SHP77 treated with DMSO at 0.1 percent for 48 hours (cell line): ENCODE data around the gene LRCH1.
A peak's percentile ranks its signal among the peaks of the same experiment; 100 is the strongest.

Source experiments
- DNase-seq: peaks from one replicate; lab custom pipeline; 2025; lab: John Stamatoyannopoulos, UW

Gene LRCH1

DNA sequence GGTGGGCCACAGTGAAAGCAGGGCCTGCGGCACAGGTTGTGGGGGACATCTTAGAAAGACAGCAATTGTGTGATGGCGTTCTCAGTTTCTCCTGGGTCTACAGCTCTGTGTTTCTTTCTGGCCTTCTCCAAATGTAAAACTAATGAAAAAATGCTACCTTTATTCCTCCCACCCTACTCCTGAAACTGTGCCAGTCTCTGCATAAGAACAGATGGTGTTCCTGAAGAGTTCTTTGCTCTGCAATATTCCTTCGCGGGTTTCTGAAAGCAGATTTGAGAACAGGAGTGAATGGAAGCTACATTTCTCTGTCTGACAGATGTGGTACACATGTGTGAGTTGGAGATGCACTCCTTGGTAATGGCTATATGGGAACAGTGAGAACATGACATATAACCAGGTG, 18.0 kb upstream of the LRCH1 start:
- no peak for DNase-seq

DNA sequence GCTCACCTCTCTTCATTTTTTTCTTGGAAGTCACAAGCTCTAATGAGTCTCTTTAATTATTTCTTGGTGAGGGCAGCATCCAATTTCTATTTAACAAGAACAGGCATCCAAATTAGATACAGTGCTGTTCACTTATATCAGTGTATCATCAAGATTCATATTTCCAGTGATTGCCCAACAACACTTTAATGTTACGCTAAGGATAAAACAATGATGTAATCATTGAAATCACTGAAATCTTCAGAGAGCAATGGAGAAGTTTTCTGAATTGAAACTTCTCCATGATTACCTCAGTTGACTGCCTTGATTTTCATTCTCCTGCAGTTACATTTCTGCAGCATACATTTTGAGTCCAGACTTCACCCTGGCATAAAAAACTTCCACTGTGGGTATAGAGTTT, 17.1 kb upstream of the LRCH1 start:
- DNase-seq, result no peak

DNA sequence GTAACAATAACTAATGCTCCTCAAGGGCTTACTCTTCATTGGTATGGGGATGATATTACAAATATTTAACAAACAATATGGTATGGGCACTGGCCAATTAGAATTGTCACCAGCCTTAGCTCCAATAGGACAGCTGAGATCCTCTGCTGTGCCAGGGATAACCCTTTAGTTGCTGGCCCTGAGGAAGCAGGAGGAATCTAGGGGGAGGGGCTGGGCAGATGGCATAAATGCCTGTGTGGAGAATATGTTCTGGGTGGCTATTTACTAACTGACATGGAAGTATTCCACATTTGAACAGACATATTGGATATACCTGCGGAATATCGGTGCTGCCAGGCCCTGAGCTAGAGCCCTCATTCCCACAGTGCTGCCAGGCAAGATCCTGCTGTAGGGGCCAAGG, 16.6 kb upstream of the LRCH1 start:
- no peak for DNase-seq

DNA sequence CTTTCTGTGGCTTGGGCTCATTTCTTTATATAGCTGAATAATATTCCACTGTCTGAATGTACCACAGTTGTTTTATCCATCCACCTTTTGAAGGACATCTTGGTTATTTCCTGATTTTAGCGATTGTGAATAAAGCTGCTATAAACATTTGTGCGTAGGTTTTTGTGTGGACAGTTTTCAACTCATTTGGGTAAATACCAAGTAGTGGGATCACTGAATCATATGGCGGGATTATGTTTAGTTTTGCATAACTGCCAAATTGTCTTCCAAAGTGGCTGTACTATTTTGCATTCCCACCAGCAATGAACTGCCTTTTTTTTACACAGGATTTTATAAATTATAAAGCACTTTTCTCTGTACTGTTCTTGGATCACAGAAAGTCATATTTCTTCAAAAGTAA, 13.7 kb upstream of the LRCH1 start:
- no peak for DNase-seq

DNA sequence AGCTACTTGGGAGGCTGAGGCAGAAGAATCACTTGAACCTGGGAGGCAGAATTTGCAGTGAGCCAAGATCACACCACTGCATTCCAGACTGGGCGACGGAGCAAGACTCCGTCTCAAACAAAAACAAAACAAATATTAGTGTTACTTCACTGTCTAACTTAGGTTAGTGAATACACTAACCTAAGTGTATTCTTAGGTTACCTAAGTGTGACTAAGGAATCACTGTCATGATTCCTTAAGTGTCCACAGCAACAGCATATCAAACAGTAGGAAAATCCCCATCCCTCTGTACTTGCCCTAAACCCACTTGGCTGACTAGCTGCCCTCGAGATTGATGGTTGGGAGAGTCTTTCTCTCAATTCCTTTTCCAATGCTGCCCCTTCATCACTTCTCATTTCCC, 11.8 kb upstream of the LRCH1 start:
- no peak for DNase-seq

DNA sequence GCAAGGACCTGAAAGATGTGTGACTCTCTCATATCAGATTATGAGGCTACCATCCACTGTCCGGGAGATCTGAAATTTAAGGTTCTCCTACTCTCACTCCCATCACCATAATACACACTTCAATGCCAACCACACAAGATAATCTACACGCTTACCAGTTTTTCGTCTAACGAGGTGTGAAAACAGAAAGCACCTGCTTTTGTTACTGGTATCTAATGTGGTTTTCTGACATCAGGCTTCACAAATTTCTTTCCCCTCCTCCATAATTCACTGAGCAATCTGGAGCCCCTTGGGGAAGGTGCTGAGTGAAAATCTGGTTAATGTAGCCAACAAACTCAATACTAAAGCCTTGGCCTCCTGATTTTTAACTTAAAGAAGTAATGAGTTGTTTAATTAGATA, 10.1 kb upstream of the LRCH1 start:
- DNase-seq, result no peak

DNA sequence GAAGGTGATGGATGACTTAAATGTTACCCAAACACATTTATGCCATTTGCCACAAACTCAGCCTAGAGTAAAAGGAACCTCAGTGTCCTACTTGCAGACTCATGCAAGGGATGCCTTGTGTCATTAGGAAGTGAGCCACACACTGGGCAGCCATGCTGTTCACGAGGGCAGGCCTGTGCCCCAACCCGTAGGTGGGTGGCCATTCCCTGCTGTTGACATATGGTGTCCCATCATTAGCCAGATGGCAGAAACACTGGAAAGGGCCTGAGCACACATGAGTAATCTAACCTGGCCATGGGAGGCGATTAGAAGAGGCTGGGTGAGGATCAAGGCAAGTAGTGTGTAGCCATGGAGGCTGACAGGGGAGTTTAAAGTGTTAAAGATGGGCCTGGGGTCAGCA, 9.7 kb upstream of the LRCH1 start:
- DNase-seq, result no peak

DNA sequence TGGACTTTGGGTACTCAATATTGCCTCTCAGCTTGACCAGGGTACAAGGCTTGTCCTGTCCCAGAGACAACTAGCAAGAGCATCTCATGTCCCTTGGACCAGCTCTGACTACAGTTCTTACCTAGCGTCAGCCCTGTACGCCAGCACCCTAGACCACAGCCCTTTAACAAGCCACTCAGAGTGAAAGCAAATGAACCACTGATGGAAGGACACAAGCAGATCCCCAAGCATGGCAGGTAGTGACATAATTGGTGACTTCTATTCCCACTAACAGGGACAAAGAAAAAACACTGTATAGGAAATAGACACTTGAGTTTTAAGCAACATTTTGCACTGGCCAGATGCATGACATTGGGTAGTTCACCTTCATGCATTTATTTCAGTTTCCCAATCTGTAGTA, 8.8 kb upstream of the LRCH1 start:
- no peak for DNase-seq

DNA sequence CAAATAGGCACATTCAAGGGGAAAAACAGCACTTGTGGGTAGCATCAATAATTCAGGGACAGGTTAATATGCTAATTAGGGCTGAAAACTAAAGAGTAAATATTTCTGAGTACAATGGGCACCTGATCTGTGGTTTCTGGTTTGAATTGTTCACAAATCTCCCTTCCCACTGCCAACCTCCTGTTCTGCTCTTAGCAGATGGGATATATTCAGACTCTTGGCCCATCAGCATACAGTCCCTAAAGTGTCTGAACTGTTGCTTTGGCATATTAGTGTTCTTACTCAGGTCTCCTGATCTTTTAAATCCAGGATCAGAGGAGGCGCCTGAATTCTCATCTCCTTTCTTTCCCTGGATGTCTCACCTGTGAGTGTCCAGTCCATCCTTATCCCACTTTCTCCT, 8.2 kb upstream of the LRCH1 start:
- DNase-seq, result no peak

DNA sequence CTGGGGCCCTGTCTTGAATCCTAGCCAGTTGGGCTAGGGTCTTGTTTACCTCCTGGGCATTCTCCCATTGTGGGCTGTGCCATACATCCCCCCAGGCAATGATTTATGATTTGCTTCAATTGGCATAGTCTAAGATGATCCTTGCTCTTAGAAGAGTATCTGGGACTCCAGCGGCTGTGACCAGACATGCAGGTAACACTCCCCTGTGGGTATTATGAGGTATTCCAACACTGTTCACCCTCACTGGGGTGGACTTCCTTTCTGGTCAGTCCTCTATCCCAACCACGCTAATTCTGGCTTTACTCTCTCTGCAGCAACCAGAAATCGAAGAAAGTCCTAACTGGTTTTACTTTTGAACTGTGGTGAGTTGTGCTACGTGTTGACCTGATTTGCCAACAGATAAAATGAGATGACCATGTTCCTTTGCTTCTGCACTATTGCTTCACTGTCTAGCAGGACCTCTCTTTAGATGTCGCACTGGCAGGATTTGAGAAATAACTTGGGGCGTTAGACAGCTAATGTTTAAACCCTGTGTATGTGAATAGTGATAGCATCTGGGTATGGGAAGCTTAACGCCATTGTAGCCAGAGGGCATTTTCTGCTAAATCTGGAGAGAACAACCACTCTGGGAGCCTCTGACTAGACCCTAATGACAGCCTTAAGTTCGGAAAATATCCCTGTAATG, 6.7 kb upstream of the LRCH1 start:
- DNase-seq, result no peak

DNA sequence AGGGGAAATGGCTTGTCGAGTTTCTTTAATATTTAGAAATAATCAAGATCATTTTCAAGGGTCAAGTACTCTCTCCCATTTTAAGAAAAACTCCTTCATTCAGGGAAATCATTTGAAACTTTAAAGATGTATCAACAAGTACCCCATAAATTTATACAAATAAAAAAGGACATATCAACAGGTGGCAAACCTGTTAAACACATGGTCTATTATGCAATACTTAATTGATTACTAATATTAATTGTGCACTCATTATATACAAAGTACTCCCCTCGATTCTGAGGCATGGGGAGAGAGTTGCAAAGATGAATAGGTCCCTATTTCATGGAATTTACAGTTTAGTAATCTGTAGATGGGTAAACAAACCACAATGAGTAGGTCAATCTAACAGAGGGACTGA, 2.1 kb upstream of the LRCH1 start:
- no peak for DNase-seq

DNA sequence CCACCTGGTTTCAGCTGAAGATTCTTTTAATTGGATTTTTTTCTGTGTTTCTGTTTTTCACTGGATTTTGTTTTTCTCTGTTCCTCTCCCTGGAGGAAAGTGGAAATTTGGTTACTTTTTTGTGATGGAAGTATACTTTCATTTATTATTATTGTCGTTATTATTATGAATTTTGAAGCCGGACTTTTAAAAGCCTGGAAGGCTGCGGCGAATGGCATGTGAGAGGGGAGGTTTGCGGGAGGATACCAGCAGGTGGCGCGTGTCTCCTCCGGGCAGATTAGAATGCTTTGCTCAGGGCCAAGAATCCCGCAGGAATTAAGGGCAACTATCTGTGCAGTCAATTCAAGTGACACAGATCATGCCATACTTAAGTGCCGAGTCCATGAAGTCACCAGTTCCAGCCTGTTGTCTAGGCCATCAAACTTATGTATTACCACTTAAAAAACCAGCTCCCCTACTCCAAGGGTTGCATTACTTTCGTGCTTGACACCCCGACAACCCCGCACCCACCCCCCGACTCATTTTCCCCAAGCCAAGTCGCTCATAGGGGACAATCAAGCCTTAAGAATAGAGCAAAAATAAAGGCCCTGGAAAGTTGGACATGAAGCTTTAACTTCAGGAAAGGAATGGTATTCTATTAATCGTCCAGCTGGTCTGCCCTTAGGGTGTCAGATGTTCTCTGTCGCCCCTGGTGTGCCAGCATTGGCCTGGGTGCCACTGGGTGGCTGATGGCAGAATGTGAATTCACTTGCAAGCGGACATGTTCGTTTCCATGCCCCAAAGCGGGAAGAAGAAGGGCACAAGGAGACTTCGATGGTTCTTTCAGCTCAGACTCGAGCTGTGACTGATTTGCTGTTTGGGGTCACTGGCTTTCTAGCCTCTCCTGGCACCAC, 1.3 kb upstream of the LRCH1 start:
- DNase-seq, result peak; percentile 27

DNA sequence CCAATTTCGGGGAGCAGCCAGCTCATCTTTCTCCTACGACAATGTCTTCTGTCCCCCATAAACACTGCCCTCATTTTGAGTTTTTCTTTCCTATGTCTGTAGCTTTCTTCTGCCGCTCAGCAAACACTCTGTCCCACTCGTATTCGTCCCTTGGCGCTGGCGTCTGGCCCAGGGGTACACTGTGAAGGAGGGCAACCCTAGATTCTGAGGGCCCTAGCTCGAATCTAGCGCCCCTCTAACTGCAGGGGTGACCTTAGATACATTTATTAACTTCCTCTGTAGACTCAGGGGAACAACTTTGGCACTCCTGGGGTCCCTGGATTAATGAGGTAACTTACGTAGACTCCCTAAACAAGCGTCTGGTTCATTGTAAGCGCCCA, 677 bp upstream of the LRCH1 start:
- DNase-seq, result no peak

DNA sequence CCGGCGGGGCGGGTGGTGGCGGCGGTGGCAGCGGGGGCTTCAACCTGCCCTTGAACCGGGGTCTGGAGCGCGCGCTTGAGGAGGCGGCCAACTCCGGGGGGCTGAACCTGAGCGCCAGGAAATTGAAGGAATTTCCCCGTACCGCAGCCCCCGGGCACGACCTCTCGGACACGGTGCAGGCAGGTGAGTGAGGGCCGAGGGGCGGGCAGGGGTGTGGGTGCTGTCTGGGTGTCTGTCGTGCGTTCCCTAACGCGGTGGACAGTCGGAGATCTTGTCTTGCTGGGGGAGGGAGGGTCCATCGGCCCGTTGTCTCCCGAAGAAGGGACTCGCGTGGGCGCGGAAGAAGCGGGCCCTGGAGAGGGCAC, 533 bp downstream of the LRCH1 start:
- DNase-seq, result no peak

DNA sequence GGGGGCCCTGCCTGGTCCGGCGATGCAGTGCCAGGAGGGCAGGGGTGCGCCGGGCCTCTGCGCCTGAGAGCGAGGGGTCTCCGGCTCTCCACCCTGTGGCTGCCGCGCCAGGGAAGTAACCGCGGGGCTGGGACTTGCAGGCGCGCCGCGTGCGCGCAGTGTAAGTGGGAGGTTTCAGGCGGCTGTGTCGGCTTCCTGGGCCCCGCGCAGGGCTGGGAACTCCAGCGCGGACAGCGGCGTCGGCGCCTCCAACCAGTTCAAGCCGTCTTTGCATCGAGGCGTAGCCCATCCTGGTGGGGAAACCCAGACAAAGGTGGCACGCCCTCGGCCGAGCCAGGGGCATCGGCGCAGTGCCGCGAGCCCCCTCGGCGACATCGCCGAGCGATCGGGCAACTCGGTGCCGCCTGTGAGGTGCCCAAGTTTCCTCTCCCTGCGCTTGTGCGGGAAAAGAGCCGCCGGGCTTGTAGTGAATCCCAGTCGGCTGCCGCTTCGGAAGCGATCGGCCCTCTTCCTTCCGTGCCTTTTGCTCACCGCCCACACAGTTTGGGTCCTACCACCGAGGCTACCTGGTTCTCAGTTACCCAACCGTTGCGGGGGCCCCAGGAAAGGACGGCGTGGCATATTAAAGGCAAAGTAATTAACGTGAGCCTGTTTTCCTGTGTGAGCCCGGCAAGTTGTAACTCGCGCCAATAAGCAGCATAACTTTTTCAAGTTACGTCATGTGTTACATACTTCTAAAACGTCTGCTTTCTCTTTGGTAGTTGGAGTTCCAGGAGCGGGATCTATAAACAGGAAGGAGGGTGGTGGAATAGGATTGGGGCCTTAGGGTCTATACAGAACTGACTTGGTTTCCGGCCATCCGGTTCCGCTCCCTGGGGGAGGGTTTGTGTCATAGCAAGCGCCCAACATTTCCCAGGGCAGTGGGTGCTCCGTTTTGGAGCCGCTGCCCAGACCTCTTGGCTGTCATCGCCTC, 1.2 kb downstream of the LRCH1 start:
- DNase-seq, result peak; percentile 30

DNA sequence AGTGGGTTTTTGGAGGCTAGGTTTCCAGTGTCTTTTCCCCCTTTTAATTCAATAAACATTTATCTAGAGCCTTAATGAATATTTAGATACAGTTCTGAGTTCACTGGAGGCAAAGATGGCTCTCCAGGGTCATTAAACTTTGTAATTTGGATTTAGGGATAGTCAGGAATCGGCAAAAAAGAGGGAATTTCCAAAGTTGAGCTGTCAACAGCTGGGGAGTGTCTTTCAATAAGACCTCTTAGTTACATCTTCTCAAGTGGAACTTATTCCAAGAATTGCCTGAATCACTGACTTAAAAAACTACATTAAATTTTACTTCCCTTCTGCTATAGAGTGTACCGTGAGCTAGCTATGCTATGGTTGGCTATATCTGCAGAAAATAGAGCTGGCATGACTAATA, 2.0 kb downstream of the LRCH1 start:
- no peak for DNase-seq

DNA sequence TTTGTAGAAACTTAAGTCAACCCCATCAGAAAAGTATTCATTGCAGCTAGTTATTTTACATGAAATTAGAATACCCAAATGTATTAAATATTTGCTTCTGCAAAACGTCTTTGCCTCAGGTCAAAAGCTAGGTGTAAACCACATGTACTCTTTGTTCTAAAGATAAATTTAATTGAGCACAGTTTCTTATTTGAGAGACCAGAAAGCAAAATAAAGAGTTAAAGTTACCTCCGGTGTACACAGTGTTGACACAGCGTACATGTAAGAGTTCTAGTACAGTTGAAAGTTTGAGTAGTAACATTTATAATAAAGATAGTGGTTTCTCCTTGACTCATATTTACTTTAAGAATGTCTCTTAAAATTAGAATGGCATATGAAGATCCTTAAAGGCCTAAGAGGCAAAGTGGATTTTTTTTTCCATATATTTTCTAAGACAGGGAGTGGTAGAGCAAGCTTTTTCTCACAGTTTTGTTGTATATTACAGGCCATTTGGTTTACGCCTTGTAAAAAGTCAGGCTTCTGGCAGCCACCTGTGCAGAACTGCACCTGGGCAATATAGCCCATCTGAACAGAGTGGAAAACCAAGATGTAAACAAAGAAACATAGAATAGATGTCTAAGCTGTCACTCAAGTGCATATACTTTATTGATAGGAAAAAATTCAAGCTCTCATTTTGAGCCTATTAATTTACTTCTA, 2.9 kb downstream of the LRCH1 start:
- no peak for DNase-seq

DNA sequence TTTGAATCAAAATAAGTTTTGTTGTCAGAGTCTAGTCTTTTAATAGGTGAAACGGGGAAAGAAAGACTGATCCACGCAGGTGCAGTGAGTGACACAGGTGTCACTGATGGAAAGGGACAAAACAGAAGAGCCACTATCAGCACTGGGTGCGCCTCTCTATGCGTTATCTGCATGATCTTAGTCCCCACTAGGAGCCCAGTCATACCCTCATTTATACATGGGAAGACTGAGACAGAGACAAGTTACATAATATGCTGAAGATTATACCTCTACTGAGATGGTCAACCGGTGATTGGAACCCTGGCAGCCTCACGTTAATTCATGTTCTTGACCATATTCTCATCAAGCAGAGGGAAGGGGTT, 3.4 kb downstream of the LRCH1 start:
- DNase-seq, result no peak

DNA sequence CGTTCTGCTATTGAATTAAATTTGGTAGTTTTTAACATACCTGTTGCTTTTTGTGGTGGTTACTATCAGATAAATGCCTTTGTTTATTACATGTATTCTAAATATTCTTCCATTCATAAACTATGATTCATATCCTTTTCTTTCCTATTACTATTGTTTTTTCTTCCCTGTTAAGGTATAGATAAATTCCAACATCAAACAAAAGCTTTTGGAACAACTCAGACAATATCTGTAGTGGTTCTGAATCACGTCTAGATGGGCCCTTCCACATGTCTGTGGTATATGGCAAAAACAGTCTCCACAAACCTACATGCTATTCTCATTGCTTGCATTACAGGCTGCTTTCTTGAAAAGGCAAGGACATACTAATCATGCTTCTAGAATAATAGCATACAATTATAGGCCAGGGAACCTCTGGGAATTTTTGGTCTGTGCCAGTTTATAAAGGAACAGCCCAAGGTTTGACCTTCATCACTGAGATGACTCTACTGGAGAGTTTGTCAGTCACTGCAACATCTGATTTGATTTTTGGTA, 6.4 kb downstream of the LRCH1 start:
- DNase-seq, result no peak

DNA sequence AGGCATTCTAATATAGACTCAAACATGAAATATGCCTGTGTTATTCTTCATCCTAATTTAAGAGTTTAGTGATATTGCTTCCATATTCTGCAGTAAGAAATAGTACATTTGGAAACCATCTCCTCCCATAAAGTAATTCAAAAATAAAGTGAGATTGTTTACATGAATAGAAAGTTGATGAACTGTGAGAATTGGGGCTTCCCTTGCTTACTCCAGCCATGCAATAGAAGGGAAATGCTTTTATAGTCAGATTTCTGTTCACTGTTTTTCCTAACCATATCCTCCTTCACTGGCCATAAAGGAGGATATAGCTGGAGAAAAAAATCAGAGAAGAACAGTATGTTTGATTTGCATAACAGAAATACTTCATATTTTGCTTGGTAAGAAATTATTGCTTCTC, 7.8 kb downstream of the LRCH1 start:
- DNase-seq, result no peak

DNA sequence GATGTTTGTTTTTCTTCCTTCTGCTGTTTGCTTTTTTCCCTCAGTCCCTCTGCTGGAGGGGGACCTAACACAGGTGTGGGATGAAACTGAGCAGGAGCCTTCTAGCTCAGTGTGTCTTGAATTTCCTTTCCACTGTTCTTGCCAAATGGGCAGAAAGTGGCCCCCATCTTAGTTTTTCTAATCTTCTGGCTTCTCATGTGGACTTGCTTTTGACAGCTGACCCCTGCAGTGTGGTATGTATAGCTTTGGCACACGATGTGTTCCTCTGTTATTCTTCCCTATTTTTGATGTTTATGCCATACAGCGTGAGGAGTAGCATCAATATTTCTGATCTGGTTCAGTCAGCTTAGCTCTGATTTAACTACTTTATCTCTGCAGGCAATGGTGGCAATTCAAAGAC, 8.3 kb downstream of the LRCH1 start:
- no peak for DNase-seq

DNA sequence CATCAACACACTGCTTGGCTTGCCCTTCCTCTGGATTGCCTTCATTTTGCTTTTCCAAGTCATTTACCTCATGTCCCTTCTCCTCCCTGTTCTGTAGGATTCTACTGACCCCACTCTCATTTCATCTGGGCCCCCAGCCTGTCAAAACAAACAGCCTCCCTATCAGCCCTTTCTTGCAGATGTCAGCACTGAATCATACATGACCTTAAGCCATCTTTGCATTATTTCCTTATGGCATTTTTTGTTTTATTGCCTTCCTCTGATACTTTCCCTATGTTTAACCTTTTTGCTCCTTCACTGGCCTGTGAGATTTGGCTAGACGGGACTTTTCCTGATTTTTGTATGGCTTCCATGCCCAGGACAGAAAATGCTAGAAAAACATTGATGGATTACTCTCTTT, 8.7 kb downstream of the LRCH1 start:
- no peak for DNase-seq
